Body of pancreas (tissue), 4 donors: ENCODE results near the gene ELL.

ENCODE experiments used
- CTCF ChIP-seq, 7 experiments: fragments of 450-650 bp in 4 of 7; fragments of 200-600 bp in 3 of 7; sonication (generic) in 3 of 7; IDR thresholded peaks; one replicate each; pipeline ENCODE4 v1.5.1; 2016 to 2019; ENCODE audit warnings: antibody characterized with exemption in 7 of 7
- POLR2A ChIP-seq, 3 donors: fragments of 450-650 bp; IDR thresholded peaks; one replicate each; pipeline ENCODE4 v1.6.1; 2016; ENCODE audit warnings: antibody characterized with exemption in 3 of 3, mild to moderate bottlenecking in 2 of 3

DNA sequence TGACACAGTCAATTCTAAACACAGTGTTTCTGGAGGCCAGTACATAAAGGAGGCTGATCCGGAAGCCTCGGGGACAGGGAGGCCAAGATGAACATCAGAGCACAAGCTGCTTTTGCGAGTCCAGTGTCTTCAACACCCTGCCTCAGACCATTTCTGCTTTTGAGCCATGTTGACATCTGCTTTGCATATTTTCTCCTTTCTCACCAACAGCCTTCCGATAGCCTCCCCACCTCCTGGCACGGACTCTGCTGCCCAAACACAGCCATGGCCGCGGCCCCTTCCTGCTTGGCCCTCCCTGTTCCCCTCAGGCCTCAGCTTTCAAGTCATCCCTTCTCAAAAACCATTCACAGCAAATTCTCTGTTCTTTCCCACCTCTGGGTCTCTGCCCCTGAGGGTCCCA lies 128.0 kb downstream of the ELL start:
- TF ChIP-seq POLR2A (IDR thresholded peaks at IDR 0.05) (peak in 1 of 3 donors; percentile 11), CTCF (IDR thresholded peaks at IDR 0.05) (no peak)
